Astrocyte (in vitro differentiated cells and primary cell): ENCODE results near the gene UNC79.

Experiments
- EZH2 ChIP-seq: IDR thresholded peaks from 2 replicates; pipeline ENCODE4 v1.6.1; 2012; ENCODE audit warnings: mild to moderate bottlenecking, low read length, inconsistent platforms; ENCODE audit not compliant: insufficient read depth
- TF ChIP-seq, protein P1 (sequence below): IDR thresholded peaks from 2 replicates; pipeline ENCODE4 v1.5.1; 2011; ENCODE audit warnings: low read depth, mild to moderate bottlenecking, inconsistent platforms, low read length, moderate library complexity; ENCODE audit not compliant: insufficient read depth

DNA sequence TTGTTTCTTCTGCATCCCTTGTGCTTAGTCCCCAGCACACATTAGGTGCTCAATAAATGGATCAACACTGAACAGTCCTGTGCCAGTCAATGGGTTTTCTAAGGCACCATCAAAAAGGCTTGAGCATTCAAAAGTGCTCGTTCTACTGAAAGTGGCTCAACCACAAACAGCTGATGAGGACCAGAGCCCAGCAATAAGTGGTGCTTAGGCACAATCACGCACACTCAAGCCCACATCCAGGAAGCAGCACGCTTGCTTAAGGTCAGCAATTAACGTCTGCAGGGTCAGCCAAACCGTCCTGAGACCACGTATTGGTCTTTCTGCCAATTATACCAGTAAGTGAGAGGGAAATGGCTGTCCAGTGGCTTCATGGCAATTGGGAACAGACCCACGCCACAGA, 301.0 kb downstream of the UNC79 start:
- TF ChIP-seq, protein P1, sequence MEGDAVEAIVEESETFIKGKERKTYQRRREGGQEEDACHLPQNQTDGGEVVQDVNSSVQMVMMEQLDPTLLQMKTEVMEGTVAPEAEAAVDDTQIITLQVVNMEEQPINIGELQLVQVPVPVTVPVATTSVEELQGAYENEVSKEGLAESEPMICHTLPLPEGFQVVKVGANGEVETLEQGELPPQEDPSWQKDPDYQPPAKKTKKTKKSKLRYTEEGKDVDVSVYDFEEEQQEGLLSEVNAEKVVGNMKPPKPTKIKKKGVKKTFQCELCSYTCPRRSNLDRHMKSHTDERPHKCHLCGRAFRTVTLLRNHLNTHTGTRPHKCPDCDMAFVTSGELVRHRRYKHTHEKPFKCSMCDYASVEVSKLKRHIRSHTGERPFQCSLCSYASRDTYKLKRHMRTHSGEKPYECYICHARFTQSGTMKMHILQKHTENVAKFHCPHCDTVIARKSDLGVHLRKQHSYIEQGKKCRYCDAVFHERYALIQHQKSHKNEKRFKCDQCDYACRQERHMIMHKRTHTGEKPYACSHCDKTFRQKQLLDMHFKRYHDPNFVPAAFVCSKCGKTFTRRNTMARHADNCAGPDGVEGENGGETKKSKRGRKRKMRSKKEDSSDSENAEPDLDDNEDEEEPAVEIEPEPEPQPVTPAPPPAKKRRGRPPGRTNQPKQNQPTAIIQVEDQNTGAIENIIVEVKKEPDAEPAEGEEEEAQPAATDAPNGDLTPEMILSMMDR = no peak
- TF ChIP-seq EZH2 = no peak
